ENCODE results near the gene GMPPA.

Gene GMPPA

GRCh38 chr2:219530048-219530963 is 31.6 kb downstream of the GMPPA start:
- no peaks in the 10 kb centered on the region for H3K9me3 ChIP-seq (ENCODE audit: control insufficient read depth, low read length)
- H3K27ac ChIP-seq (ENCODE audit: insufficient read depth, low read depth, low read length, poor library complexity, severe bottlenecking), result no peak overlapping the region
- WGBS, 2 experiments, result 18 to 19% methylated on average over 20 to 21 of the region's 21 CpGs
- H3K27me3 ChIP-seq (ENCODE audit: control insufficient read depth, insufficient read depth, low read length, poor library complexity, severe bottlenecking), result peaks cover 17% of the 10 kb centered on the region
- no peaks in the 10 kb centered on the region for H3K36me3 ChIP-seq (ENCODE audit: control insufficient read depth, insufficient read depth, low read length)
- H3K4me1 ChIP-seq (ENCODE audit: control insufficient read depth, insufficient read depth, low read length), result peaks cover 24% of the 10 kb centered on the region
- H3K4me3 ChIP-seq (ENCODE audit: insufficient read depth, low read depth, low read length), result peak overlapping the region; percentile 16

- H3K36me3 ChIP-seq (ENCODE audit: control insufficient read depth, insufficient read depth, low read length), result no peaks in the 10 kb centered on the region
- H3K27me3 ChIP-seq (ENCODE audit: control insufficient read depth, insufficient read depth, low read length, poor library complexity, severe bottlenecking), result peaks cover 17% of the 10 kb centered on the region
- H3K9me3 ChIP-seq (ENCODE audit: control insufficient read depth, low read length), result no peaks in the 10 kb centered on the region
- H3K4me3 ChIP-seq (ENCODE audit: insufficient read depth, low read depth, low read length), result no peak overlapping the region
- WGBS, 2 experiments, result 87% methylated on average over 20 of the region's 20 CpGs
- peaks cover 11% of the 10 kb centered on the region for H3K4me1 ChIP-seq (ENCODE audit: control insufficient read depth, insufficient read depth, low read length)
- no peak overlapping the region for H3K27ac ChIP-seq (ENCODE audit: insufficient read depth, low read depth, low read length, poor library complexity, severe bottlenecking)
These were observed 33.1 kb downstream of the GMPPA start for GRCh38 chr2:219531639-219532377.

GRCh38 chr2:219532378-219532649 is 33.6 kb downstream of the GMPPA start:
- Histone ChIP-seq H3K9me3 (ENCODE audit: control insufficient read depth, low read length) (no peaks in the 10 kb centered on the region), H3K4me1 (ENCODE audit: control insufficient read depth, insufficient read depth, low read length) (peaks cover 7% of the 10 kb centered on the region), H3K27ac (ENCODE audit: insufficient read depth, low read depth, low read length, poor library complexity, severe bottlenecking) (no peak overlapping the region), H3K36me3 (ENCODE audit: control insufficient read depth, insufficient read depth, low read length) (no peaks in the 10 kb centered on the region), H3K4me3 (ENCODE audit: insufficient read depth, low read depth, low read length) (no peak overlapping the region), H3K27me3 (ENCODE audit: control insufficient read depth, insufficient read depth, low read length, poor library complexity, severe bottlenecking) (peaks cover 17% of the 10 kb centered on the region)
- WGBS, 2 experiments, result 93 to 94% methylated on average over 8 of the region's 8 CpGs

GRCh38 chr2:219533930-219534661 is 35.4 kb downstream of the GMPPA start:
- Histone ChIP-seq H3K4me1 (ENCODE audit: control insufficient read depth, insufficient read depth, low read length) (peaks cover 20% of the 10 kb centered on the region), H3K27ac (ENCODE audit: insufficient read depth, low read depth, low read length, poor library complexity, severe bottlenecking) (no peak overlapping the region), H3K4me3 (ENCODE audit: insufficient read depth, low read depth, low read length) (no peak overlapping the region), H3K27me3 (ENCODE audit: control insufficient read depth, insufficient read depth, low read length, poor library complexity, severe bottlenecking) (peaks cover 9% of the 10 kb centered on the region), H3K36me3 (ENCODE audit: control insufficient read depth, insufficient read depth, low read length) (no peaks in the 10 kb centered on the region), H3K9me3 (ENCODE audit: control insufficient read depth, low read length) (no peaks in the 10 kb centered on the region)
- 85 to 91% methylated on average over 6 of the region's 6 CpGs for WGBS, 2 experiments

DNA sequence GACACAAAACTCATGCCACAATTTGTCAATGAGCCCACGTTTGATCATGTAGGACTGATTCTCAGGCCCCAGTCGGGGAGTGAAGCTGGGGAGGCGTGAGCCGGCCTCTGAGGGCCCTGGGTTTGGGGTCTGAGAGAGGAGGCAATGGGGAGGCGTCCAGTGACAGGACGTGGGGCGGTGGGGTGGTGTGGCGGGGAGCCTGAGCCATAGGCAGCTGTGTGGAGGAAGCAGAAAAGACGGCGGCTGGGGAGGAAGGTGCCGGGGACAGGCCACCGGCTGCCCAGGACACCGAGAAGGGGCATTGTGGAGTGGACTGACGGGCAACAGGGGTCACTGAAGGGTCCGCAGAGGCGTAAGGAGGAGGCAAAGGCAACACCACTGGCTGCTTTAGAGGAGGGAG is 37.7 kb downstream of the GMPPA start:
- H3K4me1 ChIP-seq (ENCODE audit: control insufficient read depth, insufficient read depth, low read length), result peaks cover 13% of the 10 kb centered on the region
- no peaks in the 10 kb centered on the region for H3K36me3 ChIP-seq (ENCODE audit: control insufficient read depth, insufficient read depth, low read length)
- no peaks in the 10 kb centered on the region for H3K9me3 ChIP-seq (ENCODE audit: control insufficient read depth, low read length)
- H3K4me3 ChIP-seq (ENCODE audit: insufficient read depth, low read depth, low read length), result no peak overlapping the region
- WGBS, 2 experiments, result 91 to 93% methylated on average over 16 of the region's 16 CpGs
- no peak overlapping the region for H3K27ac ChIP-seq (ENCODE audit: insufficient read depth, low read depth, low read length, poor library complexity, severe bottlenecking)
- H3K27me3 ChIP-seq (ENCODE audit: control insufficient read depth, insufficient read depth, low read length, poor library complexity, severe bottlenecking), result no peaks in the 10 kb centered on the region

DNA sequence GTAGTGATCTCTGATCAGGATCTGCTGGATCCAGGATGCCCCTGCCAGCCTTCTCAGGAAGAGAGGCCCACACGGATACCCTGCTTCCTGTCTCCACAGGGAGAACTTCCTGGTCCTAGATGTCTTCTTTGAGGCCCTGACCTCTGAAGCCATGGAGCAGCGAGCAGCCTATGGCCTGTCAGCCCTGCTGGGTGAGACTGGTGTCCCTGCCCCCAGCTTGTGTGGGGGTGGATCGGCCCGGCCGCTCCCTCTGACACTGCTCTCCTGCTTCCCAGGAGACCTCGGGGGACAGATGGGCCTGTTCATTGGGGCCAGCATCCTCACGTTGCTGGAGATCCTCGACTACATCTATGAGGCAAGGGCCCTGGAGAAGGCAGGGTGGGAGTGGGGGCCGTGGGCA is 38.3 kb downstream of the GMPPA start:
- 80 to 85% methylated on average over 9 of the region's 9 CpGs for WGBS, 2 experiments
- H3K4me1 ChIP-seq (ENCODE audit: control insufficient read depth, insufficient read depth, low read length), result peaks cover 13% of the 10 kb centered on the region

GRCh38 chr2:219537657-219538488 is 39.2 kb downstream of the GMPPA start:
- Histone ChIP-seq H3K4me3 (ENCODE audit: insufficient read depth, low read depth, low read length) (no peak overlapping the region), H3K27me3 (ENCODE audit: control insufficient read depth, insufficient read depth, low read length, poor library complexity, severe bottlenecking) (peaks cover 12% of the 10 kb centered on the region), H3K27ac (ENCODE audit: insufficient read depth, low read depth, low read length, poor library complexity, severe bottlenecking) (no peak overlapping the region), H3K9me3 (ENCODE audit: control insufficient read depth, low read length) (no peaks in the 10 kb centered on the region), H3K36me3 (ENCODE audit: control insufficient read depth, insufficient read depth, low read length) (no peaks in the 10 kb centered on the region), H3K4me1 (ENCODE audit: control insufficient read depth, insufficient read depth, low read length) (peaks cover 18% of the 10 kb centered on the region)
- 43 to 44% methylated on average over 14 of the region's 15 CpGs for WGBS, 2 experiments

More for the DNA sequence above, 38.3 kb downstream of the GMPPA start:
- Histone ChIP-seq H3K9me3 (ENCODE audit: control insufficient read depth, low read length) (no peaks in the 10 kb centered on the region), H3K27ac (ENCODE audit: insufficient read depth, low read depth, low read length, poor library complexity, severe bottlenecking) (no peak overlapping the region), H3K27me3 (ENCODE audit: control insufficient read depth, insufficient read depth, low read length, poor library complexity, severe bottlenecking) (peaks cover 3% of the 10 kb centered on the region), H3K4me3 (ENCODE audit: insufficient read depth, low read depth, low read length) (no peak overlapping the region), H3K36me3 (ENCODE audit: control insufficient read depth, insufficient read depth, low read length) (no peaks in the 10 kb centered on the region)

GRCh38 chr2:219538504-219538951 is 39.8 kb downstream of the GMPPA start:
- 63 to 64% methylated on average over 6 of the region's 6 CpGs for WGBS, 2 experiments
- H3K9me3 ChIP-seq (ENCODE audit: control insufficient read depth, low read length), result no peaks in the 10 kb centered on the region
- peaks cover 17% of the 10 kb centered on the region for H3K27me3 ChIP-seq (ENCODE audit: control insufficient read depth, insufficient read depth, low read length, poor library complexity, severe bottlenecking)
- no peak overlapping the region for H3K4me3 ChIP-seq (ENCODE audit: insufficient read depth, low read depth, low read length)
- H3K27ac ChIP-seq (ENCODE audit: insufficient read depth, low read depth, low read length, poor library complexity, severe bottlenecking), result no peak overlapping the region
- peaks cover 19% of the 10 kb centered on the region for H3K4me1 ChIP-seq (ENCODE audit: control insufficient read depth, insufficient read depth, low read length)
- H3K36me3 ChIP-seq (ENCODE audit: control insufficient read depth, insufficient read depth, low read length), result no peaks in the 10 kb centered on the region

GRCh38 chr2:219538956-219539788 is 40.5 kb downstream of the GMPPA start:
- 91 to 92% methylated on average over 32 of the region's 32 CpGs for WGBS, 2 experiments
- H3K27ac ChIP-seq (ENCODE audit: insufficient read depth, low read depth, low read length, poor library complexity, severe bottlenecking), result no peak overlapping the region
- no peaks in the 10 kb centered on the region for H3K9me3 ChIP-seq (ENCODE audit: control insufficient read depth, low read length)
- H3K36me3 ChIP-seq (ENCODE audit: control insufficient read depth, insufficient read depth, low read length), result no peaks in the 10 kb centered on the region
- H3K4me3 ChIP-seq (ENCODE audit: insufficient read depth, low read depth, low read length), result no peak overlapping the region
- H3K4me1 ChIP-seq (ENCODE audit: control insufficient read depth, insufficient read depth, low read length), result peaks cover 20% of the 10 kb centered on the region
- peaks cover 19% of the 10 kb centered on the region for H3K27me3 ChIP-seq (ENCODE audit: control insufficient read depth, insufficient read depth, low read length, poor library complexity, severe bottlenecking)

Measured in ectodermal cell (in vitro differentiated cells).